ENCODE data around the gene MAP6.

- no peak for TF ChIP-seq CTCF (optimal IDR thresholded peaks at IDR 0.05 in 1 of 3, IDR thresholded peaks at IDR 0.05 in 1 of 3, conservative IDR thresholded peaks at IDR 0.05 in 1 of 3; ENCODE audit: extremely low read depth in 1 of 3, insufficient read depth in 2 of 3, low read length in 3 of 3)
- no peak for TF ChIP-seq EZH2 (IDR thresholded peaks at IDR 0.05; ENCODE audit: low read length)
Measured at GRCh38 chr11:75565221-75565814, 103.5 kb downstream of the MAP6 start.

Data from keratinocyte (primary cell).